GM18517 (cell line): ENCODE measurements around the gene ARHGAP32.
"Not testable (repeated sequence)": the region's sequence is repeated elsewhere in the genome, so short reads cannot be mapped to it uniquely, and the experiment has no call there.

ENCODE experiments used
- ATAC-seq: cut with Tn5 transposase; IDR thresholded peaks from one replicate; pipeline ENCODE4 v1.9.1; 2021; ENCODE audit warnings: mild to moderate bottlenecking, moderate library complexity; ENCODE audit not compliant: unreplicated experiment

Gene ARHGAP32

GRCh38 chr11:128937480-128937879 is 254.6 kb downstream of the ARHGAP32 start:
- ATAC-seq = no peak

- no peak for ATAC-seq
Observed at GRCh38 chr11:128936606-128937251, 255.4 kb downstream of the ARHGAP32 start.

GRCh38 chr11:128934926-128935325 is 257.2 kb downstream of the ARHGAP32 start:
- no peak for ATAC-seq

- no peak for ATAC-seq
Observed at GRCh38 chr11:128934351-128934750, 257.8 kb downstream of the ARHGAP32 start.

GRCh38 chr11:128933481-128934178 is 258.5 kb downstream of the ARHGAP32 start:
- no peak for ATAC-seq

- ATAC-seq = no peak
Observed at GRCh38 chr11:128931668-128932067, 260.5 kb downstream of the ARHGAP32 start.

- no peak for ATAC-seq
Observed at GRCh38 chr11:128931066-128931465, 261.1 kb downstream of the ARHGAP32 start.

- ATAC-seq = no peak
Observed at GRCh38 chr11:128929991-128930390, 262.1 kb downstream of the ARHGAP32 start.

GRCh38 chr11:128929468-128929867 is 262.7 kb downstream of the ARHGAP32 start:
- ATAC-seq = no peak

GRCh38 chr11:128928400-128928799 is 263.7 kb downstream of the ARHGAP32 start:
- ATAC-seq = peak; percentile 100

- ATAC-seq = no peak
Observed at GRCh38 chr11:128927683-128928336, 264.3 kb downstream of the ARHGAP32 start.

GRCh38 chr11:128927108-128927461 is 265.0 kb downstream of the ARHGAP32 start:
- no peak for ATAC-seq

GRCh38 chr11:128926437-128927107 is 265.6 kb downstream of the ARHGAP32 start:
- ATAC-seq = no peak

- no peak for ATAC-seq
Observed at GRCh38 chr11:128926000-128926399, 266.1 kb downstream of the ARHGAP32 start.

- ATAC-seq = no peak
Observed at GRCh38 chr11:128925250-128925600, 266.9 kb downstream of the ARHGAP32 start.

- no peak for ATAC-seq
Observed at GRCh38 chr11:128924510-128925249, 267.4 kb downstream of the ARHGAP32 start.

GRCh38 chr11:128924104-128924503 is 268.0 kb downstream of the ARHGAP32 start:
- ATAC-seq = no peak

GRCh38 chr11:128921793-128922192 is 270.3 kb downstream of the ARHGAP32 start:
- no peak for ATAC-seq

- ATAC-seq = no peak
Observed at GRCh38 chr11:128920666-128921065, 271.5 kb downstream of the ARHGAP32 start.

GRCh38 chr11:128919635-128920034 is 272.5 kb downstream of the ARHGAP32 start:
- not testable (repeated sequence) for ATAC-seq

- ATAC-seq = no peak
Observed at GRCh38 chr11:128919216-128919615, 272.9 kb downstream of the ARHGAP32 start.
